Choroid plexus epithelial cell (primary cell): ENCODE data around the gene SELENOV.

ENCODE experiments used
- DNase-seq: peaks from one replicate; pipeline ENCODE4 v3.0.0-alpha.2; 2010; ENCODE audit warnings: low read depth
- H3K4me3 ChIP-seq: 2 replicates; pipeline ENCODE4 v1.5.1; 2011; ENCODE audit warnings: low read depth, mild to moderate bottlenecking, control low read depth, low read length, moderate library complexity
- CTCF ChIP-seq: conservative IDR thresholded peaks from 2 replicates; pipeline ENCODE4 v1.5.1; 2011; ENCODE audit warnings: low read depth, mild to moderate bottlenecking, control low read depth, inconsistent platforms, low read length, moderate library complexity

SELENOV gene, protein sequence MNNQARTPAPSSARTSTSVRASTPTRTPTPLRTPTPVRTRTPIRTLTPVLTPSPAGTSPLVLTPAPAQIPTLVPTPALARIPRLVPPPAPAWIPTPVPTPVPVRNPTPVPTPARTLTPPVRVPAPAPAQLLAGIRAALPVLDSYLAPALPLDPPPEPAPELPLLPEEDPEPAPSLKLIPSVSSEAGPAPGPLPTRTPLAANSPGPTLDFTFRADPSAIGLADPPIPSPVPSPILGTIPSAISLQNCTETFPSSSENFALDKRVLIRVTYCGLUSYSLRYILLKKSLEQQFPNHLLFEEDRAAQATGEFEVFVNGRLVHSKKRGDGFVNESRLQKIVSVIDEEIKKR

GRCh38 chr19:39514840-39515550 is at the start of gene SELENOV:
Gene SELENOV, plus strand, starts transcription at chr19:39515139. Its CDS starts 74 bp downstream, at chr19:39515213.
- TF ChIP-seq CTCF = no peak
- no peak within 1 kb of the TSS for H3K4me3 ChIP-seq
- no peak for DNase-seq

GRCh38 chr19:39465956-39466747 is 48.8 kb upstream of the SELENOV start:
- TF ChIP-seq CTCF = no peak
- H3K4me3 ChIP-seq = no peak overlapping the region
- DNase-seq = no peak

GRCh38 chr19:39467941-39468340 is 47.0 kb upstream of the SELENOV start:
- no peak overlapping the region for H3K4me3 ChIP-seq
- TF ChIP-seq CTCF = no peak
- DNase-seq = no peak

- no peak for TF ChIP-seq CTCF
- H3K4me3 ChIP-seq = no peak overlapping the region
- no peak for DNase-seq
These were observed 45.9 kb upstream of the SELENOV start for GRCh38 chr19:39469036-39469435.

GRCh38 chr19:39469567-39469966 is 45.4 kb upstream of the SELENOV start:
- no peak overlapping the region for H3K4me3 ChIP-seq
- no peak for TF ChIP-seq CTCF
- DNase-seq = no peak

DNA sequence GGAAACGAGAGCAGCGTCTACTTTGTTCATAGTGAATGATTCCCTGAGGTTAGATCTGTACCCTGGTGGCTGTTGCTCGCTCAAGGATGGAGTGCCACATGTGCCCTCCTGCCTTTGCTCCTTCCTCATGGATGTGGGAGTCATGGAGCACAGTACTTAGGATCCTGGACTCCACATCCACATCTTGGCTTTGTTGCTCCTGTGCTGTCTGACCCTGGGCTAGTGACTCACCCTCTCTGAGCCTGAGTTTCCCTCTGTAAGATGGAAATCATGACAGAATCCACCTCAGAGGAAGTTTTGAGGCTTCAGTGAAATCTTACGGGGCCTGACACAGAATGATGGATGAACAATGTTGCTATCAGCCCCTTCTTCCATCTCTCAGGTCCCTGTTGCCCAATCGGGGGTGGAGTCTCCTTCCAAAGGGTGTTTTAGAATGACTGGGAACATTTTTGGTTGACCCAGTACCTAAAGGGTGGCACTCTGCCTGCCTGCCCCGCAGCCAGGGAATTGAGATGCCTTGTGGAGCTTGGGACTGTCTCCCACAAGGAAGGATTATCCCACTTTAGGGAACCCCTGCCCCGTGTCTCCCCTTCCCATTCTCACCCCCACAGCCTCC is 44.1 kb upstream of the SELENOV start:
- no peak for TF ChIP-seq CTCF
- no peak overlapping the region for H3K4me3 ChIP-seq
- no peak for DNase-seq
